PC-9 (cell line): ENCODE measurements around the gene SDK2. TPM values are rescaled to one million over a fixed set of nuclear protein-coding genes. Genes with fewer than 3 reads are reported as not detected.

Experiments used
- BruUV-seq: library from RNA; stranded (reverse); fragments of 400-500 nt; replicated peaks from 2 replicates; lab custom pipeline; 2021; lab: Mats Ljungman, UMichigan
- CTCF ChIA-PET: fragments of 300-600 bp; sonication (Branson Sonifier 250); formaldehyde crosslinking; loops from one replicate; lab custom pipeline; 2022; ENCODE audit warnings: antibody characterized with exemption; lab: Charles Lee
- POLR2A ChIA-PET: fragments of 300-600 bp; sonication (Branson Sonifier 250); formaldehyde crosslinking; loops from one replicate; lab custom pipeline; 2022; ENCODE audit warnings: antibody characterized with exemption; ENCODE audit not compliant: unreplicated experiment; lab: Charles Lee
- DNase-seq, 2 experiments: peaks; one replicate each; pipeline versions ENCODE4 v3.0.0 to v3.0.0-alpha.2; 2015 to 2022; ENCODE audit warnings: mixed read lengths in 1 of 2
- H2AFZ ChIP-seq: fragments of 200-600 bp; sonication (generic); 2 replicates; pipeline ENCODE4 v1.8.1; 2017; ENCODE audit warnings: antibody characterized with exemption
- H3F3A ChIP-seq: fragments of 200-600 bp; sonication (generic); 2 replicates; pipeline ENCODE4 v1.8.1; 2017; ENCODE audit warnings: antibody characterized with exemption, mild to moderate bottlenecking, low read depth; ENCODE audit not compliant: insufficient read depth
- H3K27ac ChIP-seq: fragments of 200-600 bp; sonication (generic); 2 replicates; pipeline ENCODE4 v1.6.1; 2016; ENCODE audit warnings: mixed run types
- H3K27me3 ChIP-seq: fragments of 200-600 bp; sonication (generic); 2 replicates; pipeline ENCODE4 v1.6.1; 2016; ENCODE audit warnings: low read depth, mixed run types; ENCODE audit not compliant: insufficient read depth
- H3K36me3 ChIP-seq: fragments of 200-600 bp; sonication (generic); 2 replicates; pipeline ENCODE4 v1.6.1; 2016; ENCODE audit warnings: low read depth, mixed run types
- H3K4me1 ChIP-seq: fragments of 200-600 bp; sonication (generic); replicated peaks from 2 replicates; pipeline ENCODE4 v1.6.1; 2016; ENCODE audit warnings: mixed run types; ENCODE audit not compliant: insufficient read depth
- H3K4me2 ChIP-seq: fragments of 200-600 bp; sonication (generic); 2 replicates; pipeline ENCODE4 v1.6.1; 2017; ENCODE audit warnings: mixed run types
- H3K4me3 ChIP-seq: fragments of 200-600 bp; sonication (generic); 2 replicates; pipeline ENCODE4 v1.6.1; 2016; ENCODE audit warnings: mixed run types
- H3K79me2 ChIP-seq: fragments of 200-600 bp; sonication (generic); 2 replicates; pipeline ENCODE4 v1.6.1; 2017; ENCODE audit warnings: low read depth, mixed run types
- H3K9me2 ChIP-seq: fragments of 200-600 bp; sonication (generic); 2 replicates; pipeline ENCODE4 v1.8.1; 2017; ENCODE audit warnings: mild to moderate bottlenecking; ENCODE audit not compliant: insufficient read depth
- H3K9me3 ChIP-seq: fragments of 200-600 bp; sonication (generic); 2 replicates; pipeline ENCODE4 v1.8.1; 2016; ENCODE audit warnings: low read depth; ENCODE audit not compliant: insufficient read depth
- H4K20me1 ChIP-seq: fragments of 200-600 bp; sonication (generic); 2 replicates; pipeline ENCODE4 v1.8.1; 2017; ENCODE audit not compliant: insufficient read depth
- CTCF ChIP-seq: fragments of 200-600 bp; sonication (generic); conservative IDR thresholded peaks from 2 replicates; pipeline ENCODE4 v1.6.1; 2017; ENCODE audit warnings: mixed run types, antibody characterized with exemption, mild to moderate bottlenecking, moderate library complexity
- EZH2 ChIP-seq: fragments of 200-600 bp; sonication (generic); IDR thresholded peaks from 2 replicates; pipeline ENCODE4 v1.8.0; 2017; ENCODE audit warnings: antibody characterized with exemption, low read depth
- intact Hi-C: fragments of 100-400 bp; cut with micrococcal nuclease; formaldehyde crosslinking; loops from one replicate; pipeline ENCODE4 v1.10.0; 2022; ENCODE audit not compliant: unreplicated experiment
- total RNA-seq: library from RNA; stranded (reverse); gene quantifications from 2 replicates; pipeline ENCODE4 v1.2.3, GENCODE V29; 2021

SDK2 gene
- total RNA-seq, 1 experiment from 2014 or later: 0.04 TPM

DNA sequence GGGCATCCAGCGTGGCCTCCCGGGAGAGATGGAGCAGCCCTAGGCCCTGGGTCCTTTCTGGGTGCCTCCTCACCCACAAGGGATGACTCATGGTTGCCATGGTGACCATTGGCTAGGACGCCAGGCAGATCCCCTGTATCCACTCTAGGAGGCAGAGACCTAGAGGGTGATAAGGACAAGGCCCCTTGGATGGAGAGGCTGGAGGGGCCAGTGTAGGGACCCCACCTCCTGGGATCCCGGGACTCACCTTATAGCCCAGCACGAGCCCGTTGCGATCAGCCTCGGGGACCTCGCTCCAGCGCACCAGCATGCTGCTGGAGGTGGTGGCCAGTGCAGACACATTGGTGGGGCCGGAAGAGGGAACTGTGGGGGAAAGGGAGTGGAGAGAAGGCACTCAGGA lies 250.3 kb downstream of the SDK2 start:
- H3F3A ChIP-seq: no peaks in the 10 kb centered on the region
- no peak overlapping the region for H3K4me2 ChIP-seq
- no peaks in the 10 kb centered on the region for H3K4me1 ChIP-seq
- H3K9me3 ChIP-seq: no peaks in the 10 kb centered on the region
- no peak overlapping the region for H2AFZ ChIP-seq
- no peak for DNase-seq
- CTCF ChIA-PET: no interaction called here
- H3K9me2 ChIP-seq: no peaks in the 10 kb centered on the region
- no peak overlapping the region for H3K4me3 ChIP-seq
- H3K79me2 ChIP-seq: no peaks in the 10 kb centered on the region
- no peaks in the 10 kb centered on the region for H3K36me3 ChIP-seq
- POLR2A ChIA-PET: no interaction called here
- intact Hi-C loops: no loop called here
- 0 out of 2 replicates have a peak, but pooled peaks cover 3% of the 10 kb centered on the region for H4K20me1 ChIP-seq
- no peak for TF ChIP-seq EZH2
- no peak for TF ChIP-seq CTCF
- no peak overlapping the region for H3K27ac ChIP-seq
- no TSS peak for BruUV-seq
- H3K27me3 ChIP-seq: peaks cover 74% of the 10 kb centered on the region

DNA sequence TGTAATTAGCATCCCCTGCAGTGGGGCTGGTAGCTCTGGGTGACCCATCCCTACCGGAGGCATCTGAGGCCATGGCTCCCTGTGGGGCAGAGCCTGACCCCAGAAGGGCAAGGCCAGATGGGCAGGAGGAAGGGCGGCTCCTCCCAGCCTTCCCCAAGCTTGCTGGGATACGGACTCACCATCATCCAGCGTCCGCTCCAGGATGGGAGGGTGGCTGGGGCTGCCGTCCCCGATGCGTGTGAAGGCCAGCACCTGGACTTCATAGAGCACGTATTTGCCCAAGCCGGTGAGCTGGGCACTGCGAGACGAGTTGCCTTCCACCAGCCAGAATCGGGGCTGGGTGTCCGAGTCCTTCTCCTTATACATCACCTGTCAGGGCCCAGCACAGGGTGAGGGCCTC lies 250.9 kb downstream of the SDK2 start:
- H3K79me2 ChIP-seq: no peaks in the 10 kb centered on the region
- no peak overlapping the region for H3K27ac ChIP-seq
- H3K27me3 ChIP-seq: peaks cover 70% of the 10 kb centered on the region
- ChIA-PET POLR2A (no interaction called here), CTCF (no interaction called here)
- H2AFZ ChIP-seq: no peak overlapping the region
- H3K9me3 ChIP-seq: no peaks in the 10 kb centered on the region
- no peak for TF ChIP-seq EZH2
- TF ChIP-seq CTCF: no peak
- H3F3A ChIP-seq: no peaks in the 10 kb centered on the region
- no peak for DNase-seq
- no peak overlapping the region for H3K4me2 ChIP-seq
- no TSS peak for BruUV-seq
- H4K20me1 ChIP-seq: 0 out of 2 replicates have a peak, but pooled peaks cover 3% of the 10 kb centered on the region
- intact Hi-C loops: no loop called here
- H3K4me1 ChIP-seq: no peaks in the 10 kb centered on the region
- H3K36me3 ChIP-seq: no peaks in the 10 kb centered on the region
- no peak overlapping the region for H3K4me3 ChIP-seq
- H3K9me2 ChIP-seq: no peaks in the 10 kb centered on the region

- Histone ChIP-seq H2AFZ (no peak overlapping the region), H3K4me3 (no peak overlapping the region), H3K4me2 (no peak overlapping the region), H3K27me3 (peaks cover 69% of the 10 kb centered on the region), H3K79me2 (no peaks in the 10 kb centered on the region), H4K20me1 (0 out of 2 replicates have a peak, but pooled peaks cover 3% of the 10 kb centered on the region), H3K36me3 (no peaks in the 10 kb centered on the region), H3K27ac (no peak overlapping the region), H3K9me2 (no peaks in the 10 kb centered on the region), H3K4me1 (no peaks in the 10 kb centered on the region), H3K9me3 (no peaks in the 10 kb centered on the region), H3F3A (no peaks in the 10 kb centered on the region)
- TF ChIP-seq CTCF: no peak
- no peak for TF ChIP-seq EZH2
- BruUV-seq: no TSS peak
- intact Hi-C loops: no loop called here
- ChIA-PET CTCF (interaction anchor here (0.6 kb wide), 1 partner anchor 818 kb away, joined by 3 read pairs; no protein-coding TSS in a partner anchor), POLR2A (no interaction called here)
- no peak for DNase-seq
These were observed 252.6 kb downstream of the SDK2 start for GRCh38 chr17:73391331-73392265.
